ENCODE results near the gene FEM1B. TPM values are rescaled to one million over a fixed set of nuclear protein-coding genes. Genes with fewer than 3 reads are reported as not detected.

FEM1B gene
- total and polyA plus RNA-seq, 2 donors (not counting 3 experiments of a cell fraction or from before 2014, with no cell fraction given), result 11.1 to 33.2 TPM

DNA sequence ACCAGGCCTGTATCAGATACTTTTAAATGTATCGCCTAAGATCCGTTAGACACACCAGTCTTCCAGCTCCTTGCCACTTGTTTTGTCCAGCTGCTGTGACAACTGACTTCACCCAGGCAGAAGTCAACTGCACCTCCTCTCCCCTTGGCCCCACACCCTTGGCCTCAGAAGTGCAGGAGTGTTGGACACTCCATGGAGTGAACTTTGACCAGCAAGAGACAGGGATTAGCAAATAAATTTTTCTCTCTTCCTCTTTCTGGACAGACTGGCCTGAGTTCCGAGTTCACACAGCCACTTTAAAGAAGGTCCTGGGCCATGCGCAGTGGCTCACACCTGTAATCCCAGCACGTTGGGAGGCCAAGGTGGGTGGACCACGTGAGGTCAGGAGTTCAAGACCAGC is 45.1 kb upstream of the FEM1B start:
- no peak overlapping the region for H3K4me2 ChIP-seq (ENCODE audit: insufficient read depth, low read length)
- H3K9me3 ChIP-seq (replicated peaks; ENCODE audit: control insufficient read depth, insufficient read depth, low read length), result no peaks in the 10 kb centered on the region
- no peak overlapping the region for H3K27ac ChIP-seq (ENCODE audit: insufficient read depth, low read depth, low read length)
- H3K27me3 ChIP-seq (ENCODE audit: control insufficient read depth in 2 of 2, insufficient read depth in 2 of 2, low read length in 2 of 2), result no peaks in the 10 kb centered on the region
- TF ChIP-seq, protein P1, sequence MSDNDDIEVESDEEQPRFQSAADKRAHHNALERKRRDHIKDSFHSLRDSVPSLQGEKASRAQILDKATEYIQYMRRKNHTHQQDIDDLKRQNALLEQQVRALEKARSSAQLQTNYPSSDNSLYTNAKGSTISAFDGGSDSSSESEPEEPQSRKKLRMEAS (IDR thresholded peaks at IDR 0.05; ENCODE audit: insufficient read depth, insufficient read length), result no peak
- TF ChIP-seq GATA2 (IDR thresholded peaks at IDR 0.05; ENCODE audit: insufficient read depth, insufficient read length, low read depth, low read length) (no peak), FOS (IDR thresholded peaks at IDR 0.05; ENCODE audit: borderline replicate concordance, insufficient read depth, low read length) (no peak), POLR2A (IDR thresholded peaks at IDR 0.05; ENCODE audit: low read depth, low read length) (no peak), POLR2AphosphoS5 (IDR thresholded peaks at IDR 0.05; ENCODE audit: insufficient read depth, low read depth, low read length) (no peak), EZH2 (IDR thresholded peaks at IDR 0.05; ENCODE audit: borderline replicate concordance, low read depth, low read length, severe bottlenecking) (no peak), MYC (IDR thresholded peaks at IDR 0.05; ENCODE audit: low read depth, low read length) (no peak)
- TF ChIP-seq, protein P2, sequence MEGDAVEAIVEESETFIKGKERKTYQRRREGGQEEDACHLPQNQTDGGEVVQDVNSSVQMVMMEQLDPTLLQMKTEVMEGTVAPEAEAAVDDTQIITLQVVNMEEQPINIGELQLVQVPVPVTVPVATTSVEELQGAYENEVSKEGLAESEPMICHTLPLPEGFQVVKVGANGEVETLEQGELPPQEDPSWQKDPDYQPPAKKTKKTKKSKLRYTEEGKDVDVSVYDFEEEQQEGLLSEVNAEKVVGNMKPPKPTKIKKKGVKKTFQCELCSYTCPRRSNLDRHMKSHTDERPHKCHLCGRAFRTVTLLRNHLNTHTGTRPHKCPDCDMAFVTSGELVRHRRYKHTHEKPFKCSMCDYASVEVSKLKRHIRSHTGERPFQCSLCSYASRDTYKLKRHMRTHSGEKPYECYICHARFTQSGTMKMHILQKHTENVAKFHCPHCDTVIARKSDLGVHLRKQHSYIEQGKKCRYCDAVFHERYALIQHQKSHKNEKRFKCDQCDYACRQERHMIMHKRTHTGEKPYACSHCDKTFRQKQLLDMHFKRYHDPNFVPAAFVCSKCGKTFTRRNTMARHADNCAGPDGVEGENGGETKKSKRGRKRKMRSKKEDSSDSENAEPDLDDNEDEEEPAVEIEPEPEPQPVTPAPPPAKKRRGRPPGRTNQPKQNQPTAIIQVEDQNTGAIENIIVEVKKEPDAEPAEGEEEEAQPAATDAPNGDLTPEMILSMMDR (IDR thresholded peaks at IDR 0.05; ENCODE audit: extremely low read depth in 1 of 2, insufficient read depth in 1 of 2, low read depth in 1 of 2, low read length in 2 of 2), result no peak
- POLR2A ChIA-PET, result no interaction called here
- no peak overlapping the region for H2AFZ ChIP-seq (ENCODE audit: low read depth, low read length)
- no peaks in the 10 kb centered on the region for H3K36me3 ChIP-seq (ENCODE audit: control insufficient read depth in 2 of 2, extremely low read depth in 1 of 2, insufficient read depth in 2 of 2, low read length in 2 of 2)
- CTCF ChIA-PET, result interaction anchor here (0.6 kb wide), 1 partner anchor 19 kb away, joined by 3 read pairs; no protein-coding TSS in a partner anchor
- FAIRE-seq (no peak), DNase-seq (ENCODE audit: low read depth, low spot score) (no peak)
- peaks cover 15% of the 10 kb centered on the region for H3K4me1 ChIP-seq (ENCODE audit: control insufficient read depth, extremely low read depth, insufficient read depth, low read length)
- dilution Hi-C loops (cut with MboI; ENCODE audit: extremely low pct_ligation_motif_present, low sequenced_read_pairs) (no loop called here), intact Hi-C loops (cut with micrococcal nuclease) (no loop called here)
- no peaks in the 10 kb centered on the region for H4K20me1 ChIP-seq (replicated peaks; ENCODE audit: control insufficient read depth, extremely low read depth, insufficient read depth, low read length)
- H3K9me1 ChIP-seq (replicated peaks; ENCODE audit: control insufficient read depth, extremely low read depth, insufficient read depth, low read length), result no peaks in the 10 kb centered on the region
- H3K9ac ChIP-seq (replicated peaks; ENCODE audit: extremely low read depth, insufficient read depth, low read length), result no peak overlapping the region
- no peak overlapping the region for H3K4me3 ChIP-seq (replicated peaks in 1 of 3; ENCODE audit: insufficient read depth in 1 of 3, low read depth in 1 of 3, low read length in 3 of 3)
- no TSS peak for BruUV-seq (replicated peaks)
- H3K79me2 ChIP-seq (ENCODE audit: control insufficient read depth, insufficient read depth, low read length), result peaks cover 17% of the 10 kb centered on the region
